Kidney glomerular epithelial cell (primary cell): ENCODE data around the gene PTPRO.
A peak's percentile ranks its signal among the peaks of the same experiment; 100 is the strongest.

Experiments
- DNase-seq: peaks from one replicate; lab custom pipeline; 2025; lab: John Stamatoyannopoulos, UW

Gene PTPRO

GRCh38 chr12:15527201-15528080, 205.1 kb downstream of the PTPRO start:
- DNase-seq, result no peak

GRCh38 chr12:15528666-15529065, 206.4 kb downstream of the PTPRO start:
- DNase-seq, result no peak

- no peak for DNase-seq
Measured at GRCh38 chr12:15530361-15530760, 208.1 kb downstream of the PTPRO start.

- DNase-seq, result peak; percentile 68
Measured at GRCh38 chr12:15532364-15532977, 210.2 kb downstream of the PTPRO start.

- DNase-seq, result no peak
Measured at GRCh38 chr12:15534322-15534721, 212.0 kb downstream of the PTPRO start.

GRCh38 chr12:15534874-15535273, 212.6 kb downstream of the PTPRO start:
- DNase-seq, result no peak

GRCh38 chr12:15535352-15535781, 213.1 kb downstream of the PTPRO start:
- DNase-seq, result no peak

GRCh38 chr12:15536446-15536845, 214.1 kb downstream of the PTPRO start:
- DNase-seq, result no peak

GRCh38 chr12:15538881-15539280, 216.6 kb downstream of the PTPRO start:
- no peak for DNase-seq

GRCh38 chr12:15540005-15540404, 217.7 kb downstream of the PTPRO start:
- DNase-seq, result no peak

GRCh38 chr12:15540469-15540872, 218.2 kb downstream of the PTPRO start:
- peak; percentile 69 for DNase-seq

GRCh38 chr12:15541996-15542631, 219.8 kb downstream of the PTPRO start:
- DNase-seq, result no peak

- DNase-seq, result no peak
Measured at GRCh38 chr12:15543347-15543746, 221.0 kb downstream of the PTPRO start.

- no peak for DNase-seq
Measured at GRCh38 chr12:15544589-15544988, 222.3 kb downstream of the PTPRO start.

GRCh38 chr12:15545334-15545733, 223.0 kb downstream of the PTPRO start:
- no peak for DNase-seq

- no peak for DNase-seq
Measured at GRCh38 chr12:15546102-15546701, 223.9 kb downstream of the PTPRO start.

- no peak for DNase-seq
Measured at GRCh38 chr12:15547063-15547462, 224.8 kb downstream of the PTPRO start.

- no peak for DNase-seq
Measured at GRCh38 chr12:15547691-15548090, 225.4 kb downstream of the PTPRO start.

GRCh38 chr12:15550793-15551192, 228.5 kb downstream of the PTPRO start:
- no peak for DNase-seq

GRCh38 chr12:15555446-15555845, 233.1 kb downstream of the PTPRO start:
- no peak for DNase-seq

GRCh38 chr12:15556411-15557102, 234.2 kb downstream of the PTPRO start:
- DNase-seq, result no peak
